ENCODE data around the gene WIPF3.
"Not testable (repeated sequence)": the region's sequence is repeated elsewhere in the genome, so short reads cannot be mapped to it uniquely, and the experiment has no call there.

WIPF3 gene

GRCh38 chr7:29957521-29958310 lies 151.4 kb downstream of the WIPF3 start:
- DNase-seq: no peak

GRCh38 chr7:29958667-29959358 lies 152.5 kb downstream of the WIPF3 start:
- no peak for DNase-seq

- DNase-seq: not testable (repeated sequence)
Observed at GRCh38 chr7:29961611-29962010, 155.3 kb downstream of the WIPF3 start.

GRCh38 chr7:29962035-29962434 lies 155.7 kb downstream of the WIPF3 start:
- no peak for DNase-seq

- DNase-seq: no peak
Observed at GRCh38 chr7:29965030-29965429, 158.7 kb downstream of the WIPF3 start.
